Chondrocyte (in vitro differentiated cells): ENCODE results near the gene SMIM41. TPM values are rescaled to one million over a fixed set of nuclear protein-coding genes. Genes with fewer than 3 reads are reported as not detected.

Experiments
- DNase-seq: peaks from one replicate; pipeline ENCODE4 v3.0.0; 2021; ENCODE audit warnings: mixed read lengths, low spot score
- H3K27ac Mint-ChIP-seq: one replicate; pipeline ENCODE4 v1.8.0; 2021; ENCODE audit warnings: mild to moderate bottlenecking, moderate library complexity, mixed read lengths; ENCODE audit not compliant: unreplicated experiment
- H3K27me3 Mint-ChIP-seq: 2 replicates; pipeline ENCODE4 v1.8.0; 2021; ENCODE audit warnings: low read depth, mixed read lengths
- H3K36me3 Mint-ChIP-seq: 2 replicates; pipeline ENCODE4 v1.8.0; 2021; ENCODE audit warnings: low read depth, mixed read lengths
- H3K4me1 Mint-ChIP-seq: 2 replicates; pipeline ENCODE4 v1.8.0; 2021; ENCODE audit warnings: low read depth, mild to moderate bottlenecking, mixed read lengths
- H3K4me3 Mint-ChIP-seq: one replicate; pipeline ENCODE4 v1.8.0; 2021; ENCODE audit warnings: mild to moderate bottlenecking, moderate library complexity, mixed read lengths; ENCODE audit not compliant: unreplicated experiment
- H3K9me3 Mint-ChIP-seq: 2 replicates; pipeline ENCODE4 v1.8.0; 2021; ENCODE audit warnings: low read depth, mixed read lengths
- CTCF ChIP-seq: fragments of 200-600 bp; sonication (generic); IDR thresholded peaks from 2 replicates; pipeline ENCODE4 v1.5.0; 2021; ENCODE audit warnings: antibody characterized with exemption, mild to moderate bottlenecking, moderate library complexity
- total RNA-seq: library from RNA; stranded (reverse); gene quantifications from 3 replicates; pipeline ENCODE4 v1.2.1, GENCODE V29; 2021

SMIM41 gene
- total RNA-seq, 1 donor from 2014 or later, result not detected

GRCh38 chr12:52122904-52123303, 43.4 kb downstream of the SMIM41 start:
- peaks cover 9% of the 10 kb centered on the region for H3K4me1 Mint-ChIP-seq
- no peak for DNase-seq
- H3K27me3 Mint-ChIP-seq, result no peaks in the 10 kb centered on the region
- H3K27ac Mint-ChIP-seq, result no peak overlapping the region
- H3K9me3 Mint-ChIP-seq, result no peaks in the 10 kb centered on the region
- TF ChIP-seq CTCF, result no peak
- H3K4me3 Mint-ChIP-seq, result no peak overlapping the region
- H3K36me3 Mint-ChIP-seq, result no peaks in the 10 kb centered on the region

DNA sequence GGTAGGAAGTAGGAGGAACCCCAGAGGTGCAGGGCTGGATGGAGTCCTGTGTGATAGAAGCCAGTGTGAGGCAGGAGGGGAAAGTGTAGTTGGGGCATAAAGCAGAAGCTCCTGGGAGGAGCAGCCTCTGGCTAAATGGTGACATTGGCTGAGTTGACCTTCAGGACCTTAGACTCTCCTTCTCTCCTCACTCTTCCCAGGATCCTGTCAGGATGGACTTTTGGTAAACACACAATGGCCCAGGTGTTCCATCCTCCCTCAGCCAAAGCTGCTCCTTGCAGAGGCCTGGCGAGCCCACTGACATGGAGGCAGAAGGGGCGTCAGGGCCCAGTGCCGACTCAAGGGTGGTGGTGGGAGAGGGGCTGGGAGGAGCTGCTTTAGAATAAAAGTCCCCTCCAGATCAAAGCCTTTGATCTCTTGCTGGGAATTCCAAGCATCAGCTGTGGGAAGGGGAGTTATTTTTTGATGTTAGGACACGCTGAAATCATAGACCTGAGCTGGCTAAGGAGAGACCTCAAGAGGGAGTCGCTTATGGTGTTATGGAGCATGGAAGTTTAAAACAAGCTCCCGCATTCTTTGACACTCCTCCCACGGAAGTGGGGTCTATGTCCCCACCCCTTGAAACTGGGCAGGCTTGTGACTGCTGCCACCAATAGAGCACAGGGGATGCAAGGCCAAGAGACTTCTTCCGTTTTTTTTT, 44.1 kb downstream of the SMIM41 start:
- H3K4me1 Mint-ChIP-seq, result peaks cover 9% of the 10 kb centered on the region
- H3K27me3 Mint-ChIP-seq, result no peaks in the 10 kb centered on the region
- no peak overlapping the region for H3K4me3 Mint-ChIP-seq
- no peak overlapping the region for H3K27ac Mint-ChIP-seq
- no peaks in the 10 kb centered on the region for H3K36me3 Mint-ChIP-seq
- no peaks in the 10 kb centered on the region for H3K9me3 Mint-ChIP-seq
- no peak for TF ChIP-seq CTCF
- no peak for DNase-seq

DNA sequence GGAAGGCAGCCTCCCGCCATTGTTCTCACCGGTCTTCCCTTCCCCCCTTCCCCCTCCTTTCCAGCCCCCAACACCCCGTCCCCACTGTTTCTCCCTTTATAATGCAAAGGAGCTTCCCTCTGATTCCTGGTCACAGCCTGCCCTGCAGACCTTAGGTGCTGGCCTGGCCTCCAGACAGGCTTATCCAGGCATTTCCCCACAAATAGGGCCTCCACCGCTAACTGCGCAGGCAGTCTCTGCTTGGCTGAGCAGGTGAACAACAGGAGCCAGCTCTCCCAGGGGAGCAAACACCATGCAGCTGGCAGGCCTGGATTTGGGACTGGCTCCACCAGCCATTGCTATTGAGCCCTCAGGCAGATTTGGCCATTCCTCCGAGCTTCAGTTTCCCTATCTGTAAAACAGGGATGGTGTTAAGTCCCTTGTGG, 46.0 kb downstream of the SMIM41 start:
- DNase-seq, result no peak
- TF ChIP-seq CTCF, result no peak
- Mint-ChIP-seq H3K27ac (no peak overlapping the region), H3K4me1 (peaks cover 9% of the 10 kb centered on the region), H3K9me3 (no peaks in the 10 kb centered on the region), H3K27me3 (no peaks in the 10 kb centered on the region), H3K36me3 (no peaks in the 10 kb centered on the region), H3K4me3 (no peak overlapping the region)

DNA sequence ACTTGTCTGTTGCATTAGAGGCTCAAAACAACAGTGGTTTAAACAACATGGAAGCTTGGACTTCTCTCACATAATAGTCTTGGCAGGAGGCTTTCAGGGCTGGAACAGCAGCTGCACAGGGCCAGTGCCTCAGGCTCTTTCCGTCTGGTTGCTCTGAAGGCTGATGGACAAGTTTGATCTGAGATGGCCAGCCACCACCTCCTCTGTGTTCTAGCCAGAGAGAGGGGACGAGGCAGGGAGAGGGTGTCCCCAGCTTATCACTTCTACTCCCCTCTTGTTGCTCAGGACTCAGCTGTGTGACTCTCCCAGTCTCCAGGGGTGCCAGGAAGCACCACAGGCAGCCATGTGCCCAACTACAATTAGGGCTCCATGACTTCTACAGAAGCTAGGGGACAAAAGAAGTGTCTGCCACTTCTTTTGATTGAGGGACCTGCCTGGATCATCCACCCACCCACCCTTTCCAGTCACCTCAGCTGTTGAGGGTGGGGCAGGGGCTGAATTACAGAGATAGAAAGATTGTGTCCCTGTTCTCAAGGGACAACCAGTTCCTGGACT, 46.6 kb downstream of the SMIM41 start:
- Mint-ChIP-seq H3K4me3 (no peak overlapping the region), H3K27me3 (no peaks in the 10 kb centered on the region), H3K9me3 (no peaks in the 10 kb centered on the region), H3K36me3 (no peaks in the 10 kb centered on the region), H3K4me1 (peaks cover 13% of the 10 kb centered on the region), H3K27ac (no peak overlapping the region)
- TF ChIP-seq CTCF, result no peak
- no peak for DNase-seq

GRCh38 chr12:52126605-52127578, 47.4 kb downstream of the SMIM41 start:
- Mint-ChIP-seq H3K36me3 (no peaks in the 10 kb centered on the region), H3K9me3 (no peaks in the 10 kb centered on the region), H3K27ac (no peak overlapping the region), H3K4me1 (peaks cover 13% of the 10 kb centered on the region), H3K4me3 (no peak overlapping the region), H3K27me3 (no peaks in the 10 kb centered on the region)
- TF ChIP-seq CTCF, result no peak
- no peak for DNase-seq
